CD4-positive, alpha-beta T cell (primary cell): ENCODE results near the gene FLRT1. TPM values are rescaled to one million over a fixed set of nuclear protein-coding genes. Genes with fewer than 3 reads are reported as not detected.

Experiments used
- ATAC-seq: fragments of 200-7000 bp; cut with Tn5 transposase; one replicate; pipeline ENCODE4 v1.10.0; 2022; ENCODE audit warnings: mild to moderate bottlenecking; ENCODE audit not compliant: poor library complexity
- CTCF ChIA-PET: fragments of 350-600 bp; sonication (Branson Sonifier 250); formaldehyde crosslinking; loops from one replicate; lab custom pipeline; 2021; ENCODE audit warnings: antibody characterized with exemption, inconsistent platforms; lab: Charles Lee
- POLR2A ChIA-PET: fragments of 350-600 bp; sonication (Branson Sonifier 250); formaldehyde crosslinking; loops from one replicate; lab custom pipeline; 2021; ENCODE audit warnings: antibody characterized with exemption, inconsistent platforms; lab: Charles Lee
- DNase-seq, 14 experiments: peaks; one replicate each; pipeline ENCODE4 v3.0.0-alpha.2; 2013 to 2020; ENCODE audit warnings: mixed read lengths in 2 of 14
- H3K27ac ChIP-seq, 2 donors: one replicate each; pipeline versions ENCODE4 v1.5.1 to v1.7.0; 2013; ENCODE audit warnings: low read length in 2 of 2, low read depth in 1 of 2, mild to moderate bottlenecking in 1 of 2
- H3K27me3 ChIP-seq, 2 experiments: 1 replicate in 1 of 2; 2 replicates in 1 of 2; pipeline versions ENCODE4 v1.6.1 to v1.7.0; 2013; ENCODE audit warnings: low read length in 2 of 2, control low read depth in 1 of 2, mild to moderate bottlenecking in 1 of 2, moderate library complexity in 1 of 2; ENCODE audit not compliant: insufficient read depth in 2 of 2, control insufficient read depth in 1 of 2
- H3K36me3 ChIP-seq: one replicate; pipeline ENCODE4 v1.6.1; 2013; ENCODE audit warnings: low read length, control low read depth; ENCODE audit not compliant: insufficient read depth
- H3K4me1 ChIP-seq: one replicate; pipeline ENCODE4 v1.6.1; 2013; ENCODE audit warnings: low read length, control low read depth; ENCODE audit not compliant: insufficient read depth
- H3K4me3 ChIP-seq: one replicate; pipeline ENCODE4 v1.5.1; 2013; ENCODE audit warnings: mild to moderate bottlenecking, low read length, moderate library complexity
- H3K9me3 ChIP-seq, 2 experiments: 1 replicate in 1 of 2; 2 replicates in 1 of 2; pipeline versions ENCODE4 v1.6.1 to v1.7.0; 2013; ENCODE audit warnings: low read length in 2 of 2, mild to moderate bottlenecking in 2 of 2, control low read depth in 1 of 2, moderate library complexity in 1 of 2; ENCODE audit not compliant: control insufficient read depth in 1 of 2, insufficient read depth in 1 of 2
- H3K27ac Mint-ChIP-seq: one replicate; pipeline ENCODE4 v1.8.0; 2020; ENCODE audit warnings: mixed read lengths
- H3K27me3 Mint-ChIP-seq: one replicate; pipeline ENCODE4 v1.8.0; 2021; ENCODE audit warnings: mixed read lengths
- H3K36me3 Mint-ChIP-seq: one replicate; pipeline ENCODE4 v1.8.0; 2021; ENCODE audit warnings: low read depth, mixed read lengths
- H3K4me1 Mint-ChIP-seq: one replicate; pipeline ENCODE4 v1.8.0; 2021; ENCODE audit warnings: low read depth, mixed read lengths
- H3K4me3 Mint-ChIP-seq: one replicate; pipeline ENCODE4 v1.8.0; 2020; ENCODE audit warnings: mild to moderate bottlenecking, mixed read lengths
- H3K9me3 Mint-ChIP-seq: one replicate; pipeline ENCODE4 v1.8.0; 2020; ENCODE audit warnings: mixed read lengths
- CTCF ChIP-seq: fragments of 200-600 bp; IDR thresholded peaks from one replicate; pipeline ENCODE4 v1.8.0; 2022; ENCODE audit warnings: antibody characterized with exemption, mild to moderate bottlenecking
- intact Hi-C, 2 experiments: fragments of 100-400 bp; cut with DNase I in 1 of 2; cut with micrococcal nuclease in 1 of 2; formaldehyde crosslinking; loops; one replicate each; pipeline versions ENCODE4 v1.15.1 to v1.9.0; 2023 to 2025; cut with DNase I, micrococcal nuclease
- total RNA-seq, 174 experiments: library from RNA in 2 of 174; stranded (reverse) in 2 of 174; gene quantifications; one replicate each; pipeline ENCODE4 v1.2.3 and lab custom pipeline; 2021 to 2026

Gene FLRT1
- total RNA-seq, 2 experiments from 2014 or later = not detected

- no peak overlapping the region for H3K27ac ChIP-seq
- no peak for ATAC-seq
- H3K4me3 Mint-ChIP-seq = no peak overlapping the region
- no peak for DNase-seq
- peaks cover 0 to 3% of the 10 kb centered on the region in 2 experiments for H3K27me3 ChIP-seq
- H3K27me3 Mint-ChIP-seq = no peaks in the 10 kb centered on the region
- peaks cover 11% of the 10 kb centered on the region for H3K4me1 Mint-ChIP-seq
- intact Hi-C loops = loop anchor here in 1 of 2 experiments (10.0 kb wide), 1 partner anchor 308 kb away; the partner anchor contains the start of genes CATSPERZ and ESRRA
- ChIA-PET POLR2A (no interaction called here), CTCF (no interaction called here)
- no peak overlapping the region for H3K4me3 ChIP-seq
- H3K36me3 Mint-ChIP-seq = peaks cover 61% of the 10 kb centered on the region
- H3K27ac Mint-ChIP-seq = no peak overlapping the region
- no peak for TF ChIP-seq CTCF
- peaks cover 28% of the 10 kb centered on the region for H3K4me1 ChIP-seq
- no peaks in the 10 kb centered on the region for H3K9me3 Mint-ChIP-seq
- H3K9me3 ChIP-seq = no peaks in the 10 kb centered on the region
- peaks cover 47% of the 10 kb centered on the region for H3K36me3 ChIP-seq
Measured at GRCh38 chr11:63996512-63996911, 39.2 kb upstream of the FLRT1 start.

GRCh38 chr11:63997104-63997700 is 38.5 kb upstream of the FLRT1 start:
- POLR2A ChIA-PET = no interaction called here
- DNase-seq (no peak), ATAC-seq (no peak)
- Mint-ChIP-seq H3K9me3 (no peaks in the 10 kb centered on the region), H3K27me3 (no peaks in the 10 kb centered on the region), H3K4me1 (peaks cover 14% of the 10 kb centered on the region), H3K27ac (no peak overlapping the region), H3K4me3 (no peak overlapping the region), H3K36me3 (peaks cover 55% of the 10 kb centered on the region)
- Histone ChIP-seq H3K9me3 (no peaks in the 10 kb centered on the region), H3K36me3 (peaks cover 44% of the 10 kb centered on the region), H3K27me3 (peaks cover 0 to 3% of the 10 kb centered on the region in 2 experiments), H3K4me3 (no peak overlapping the region), H3K4me1 (peaks cover 28% of the 10 kb centered on the region), H3K27ac (no peak overlapping the region)
- no peak for TF ChIP-seq CTCF
- intact Hi-C loops = loop anchor here in 1 of 2 experiments (10.0 kb wide), 1 partner anchor 308 kb away; the partner anchor contains the start of genes CATSPERZ and ESRRA
- CTCF ChIA-PET = no interaction called here

- TF ChIP-seq CTCF = no peak
- intact Hi-C loops = loop anchor here in 1 of 2 experiments (10.0 kb wide), 1 partner anchor 307 kb away; the partner anchor contains the start of genes CATSPERZ and ESRRA
- ChIA-PET CTCF (interaction anchor here (1.1 kb wide), 1 partner anchor 40 kb away, joined by 3 read pairs; no protein-coding TSS in a partner anchor), POLR2A (no interaction called here)
- Mint-ChIP-seq H3K27ac (no peak overlapping the region), H3K4me3 (peak overlapping the region; percentile 66), H3K27me3 (no peaks in the 10 kb centered on the region), H3K36me3 (peaks cover 53% of the 10 kb centered on the region), H3K4me1 (peaks cover 12% of the 10 kb centered on the region), H3K9me3 (no peaks in the 10 kb centered on the region)
- Histone ChIP-seq H3K36me3 (peaks cover 43% of the 10 kb centered on the region), H3K27ac (no peak overlapping the region), H3K27me3 (peaks cover 0 to 3% of the 10 kb centered on the region in 2 experiments), H3K4me3 (no peak overlapping the region), H3K4me1 (peaks cover 28% of the 10 kb centered on the region), H3K9me3 (no peaks in the 10 kb centered on the region)
- ATAC-seq (no peak), DNase-seq (no peak)
Measured at GRCh38 chr11:63997801-63998337, 37.9 kb upstream of the FLRT1 start.
